HG03175 (cell line): Measurements from ENCODE around the gene STIM1.
"Not testable (repeated sequence)": the region's sequence is repeated elsewhere in the genome, so short reads cannot be mapped to it uniquely, and the experiment has no call there.

Source experiments
- ATAC-seq: cut with Tn5 transposase; IDR thresholded peaks from one replicate; pipeline ENCODE4 v1.9.1; 2021; ENCODE audit warnings: mild to moderate bottlenecking, moderate library complexity; ENCODE audit not compliant: unreplicated experiment

STIM1 gene

GRCh38 chr11:3970108-3970507, 114.6 kb downstream of the STIM1 start:
- ATAC-seq = no peak

- ATAC-seq = no peak
Observed at GRCh38 chr11:3971756-3972404, 116.4 kb downstream of the STIM1 start.

- no peak for ATAC-seq
Observed at GRCh38 chr11:3972431-3972830, 117.0 kb downstream of the STIM1 start.

- no peak for ATAC-seq
Observed at GRCh38 chr11:3977078-3977477, 121.6 kb downstream of the STIM1 start.

GRCh38 chr11:3981084-3981633, 125.7 kb downstream of the STIM1 start:
- no peak for ATAC-seq

- ATAC-seq = no peak
Observed at GRCh38 chr11:3982431-3982830, 127.0 kb downstream of the STIM1 start.

GRCh38 chr11:3983101-3983500, 127.6 kb downstream of the STIM1 start:
- ATAC-seq = no peak

GRCh38 chr11:3984896-3985295, 129.4 kb downstream of the STIM1 start:
- no peak for ATAC-seq

GRCh38 chr11:3985631-3986030, 130.2 kb downstream of the STIM1 start:
- ATAC-seq = no peak

GRCh38 chr11:3986301-3986700, 130.8 kb downstream of the STIM1 start:
- ATAC-seq = no peak

GRCh38 chr11:3989276-3989920, 133.9 kb downstream of the STIM1 start:
- ATAC-seq = no peak

- ATAC-seq = no peak
Observed at GRCh38 chr11:3989921-3990290, 134.4 kb downstream of the STIM1 start.

- no peak for ATAC-seq
Observed at GRCh38 chr11:3990406-3990805, 134.9 kb downstream of the STIM1 start.

GRCh38 chr11:3992964-3993363, 137.5 kb downstream of the STIM1 start:
- no peak for ATAC-seq

GRCh38 chr11:3994030-3994640, 138.7 kb downstream of the STIM1 start:
- ATAC-seq = no peak

GRCh38 chr11:3995307-3995706, 139.8 kb downstream of the STIM1 start:
- ATAC-seq = no peak

GRCh38 chr11:3995949-3996554, 140.6 kb downstream of the STIM1 start:
- ATAC-seq = no peak

GRCh38 chr11:3996651-3997050, 141.2 kb downstream of the STIM1 start:
- ATAC-seq = no peak

- ATAC-seq = not testable (repeated sequence)
Observed at GRCh38 chr11:4004753-4005152, 149.3 kb downstream of the STIM1 start.

GRCh38 chr11:4006946-4007680, 151.6 kb downstream of the STIM1 start:
- ATAC-seq = no peak

- no peak for ATAC-seq
Observed at GRCh38 chr11:4008116-4008515, 152.7 kb downstream of the STIM1 start.
